ENCODE measurements around the gene MCM8.
"Not testable (repeated sequence)": the region's sequence is repeated elsewhere in the genome, so short reads cannot be mapped to it uniquely, and the experiment has no call there.

The MCM8 gene

GRCh38 chr20:6017880-6018279, 67.4 kb downstream of the MCM8 start:
- TF ChIP-seq CTCF (IDR thresholded peaks at IDR 0.05; ENCODE audit: unreplicated experiment in 3 of 3), result no peak
- peaks cover 13% of the 10 kb centered on the region for H3K9me3 Mint-ChIP-seq
- no peak overlapping the region for H3K27ac Mint-ChIP-seq
- no peaks in the 10 kb centered on the region for H3K4me1 Mint-ChIP-seq
- no peaks in the 10 kb centered on the region for H3K27me3 Mint-ChIP-seq (ENCODE audit: low read depth)
- H3K36me3 Mint-ChIP-seq (ENCODE audit: low read depth), result peaks cover 78% of the 10 kb centered on the region
- H3K4me3 Mint-ChIP-seq, result no peak overlapping the region

- H3K27ac Mint-ChIP-seq, result no peak overlapping the region
- no peak overlapping the region for H3K4me3 Mint-ChIP-seq
- H3K4me1 Mint-ChIP-seq, result peaks cover 5% of the 10 kb centered on the region
- no peak for TF ChIP-seq CTCF (IDR thresholded peaks at IDR 0.05; ENCODE audit: unreplicated experiment in 3 of 3)
- H3K9me3 Mint-ChIP-seq, result peaks cover 37% of the 10 kb centered on the region
- peaks cover 78% of the 10 kb centered on the region for H3K36me3 Mint-ChIP-seq (ENCODE audit: low read depth)
- H3K27me3 Mint-ChIP-seq (ENCODE audit: low read depth), result no peaks in the 10 kb centered on the region
Measured at GRCh38 chr20:6024768-6025167, 74.3 kb downstream of the MCM8 start.

GRCh38 chr20:6026051-6026450, 75.6 kb downstream of the MCM8 start:
- TF ChIP-seq CTCF (IDR thresholded peaks at IDR 0.05; ENCODE audit: unreplicated experiment in 3 of 3), result no peak
- Mint-ChIP-seq H3K4me1 (peaks cover 5% of the 10 kb centered on the region), H3K4me3 (no peak overlapping the region), H3K27me3 (ENCODE audit: low read depth) (no peaks in the 10 kb centered on the region), H3K9me3 (peaks cover 37% of the 10 kb centered on the region), H3K27ac (no peak overlapping the region), H3K36me3 (ENCODE audit: low read depth) (peaks cover 74% of the 10 kb centered on the region)

GRCh38 chr20:6028818-6029217, 78.4 kb downstream of the MCM8 start:
- Mint-ChIP-seq H3K27ac (no peak overlapping the region), H3K9me3 (peaks cover 20% of the 10 kb centered on the region), H3K4me3 (no peak overlapping the region), H3K4me1 (peaks cover 9% of the 10 kb centered on the region), H3K36me3 (ENCODE audit: low read depth) (peaks cover 62% of the 10 kb centered on the region), H3K27me3 (ENCODE audit: low read depth) (no peaks in the 10 kb centered on the region)
- TF ChIP-seq CTCF (IDR thresholded peaks at IDR 0.05; ENCODE audit: unreplicated experiment in 3 of 3), result no peak

- Mint-ChIP-seq H3K4me1 (peaks cover 14% of the 10 kb centered on the region), H3K27me3 (ENCODE audit: low read depth) (no peaks in the 10 kb centered on the region), H3K9me3 (peaks cover 15% of the 10 kb centered on the region), H3K4me3 (no peak overlapping the region), H3K27ac (no peak overlapping the region), H3K36me3 (ENCODE audit: low read depth) (peaks cover 59% of the 10 kb centered on the region)
- no peak for TF ChIP-seq CTCF (IDR thresholded peaks at IDR 0.05; ENCODE audit: unreplicated experiment in 3 of 3)
Measured at GRCh38 chr20:6029538-6029937, 79.1 kb downstream of the MCM8 start.

GRCh38 chr20:6030453-6031080, 80.1 kb downstream of the MCM8 start:
- H3K27me3 Mint-ChIP-seq (ENCODE audit: low read depth), result no peaks in the 10 kb centered on the region
- H3K4me1 Mint-ChIP-seq, result peaks cover 18% of the 10 kb centered on the region
- H3K4me3 Mint-ChIP-seq, result no peak overlapping the region
- peaks cover 57% of the 10 kb centered on the region for H3K36me3 Mint-ChIP-seq (ENCODE audit: low read depth)
- H3K27ac Mint-ChIP-seq, result no peak overlapping the region
- TF ChIP-seq CTCF (IDR thresholded peaks at IDR 0.05; ENCODE audit: unreplicated experiment in 3 of 3), result no peak
- peaks cover 6% of the 10 kb centered on the region for H3K9me3 Mint-ChIP-seq

GRCh38 chr20:6032907-6033306, 82.5 kb downstream of the MCM8 start:
- not testable (repeated sequence) for H3K27ac Mint-ChIP-seq; H3K27me3 Mint-ChIP-seq (ENCODE audit: low read depth); H3K4me3 Mint-ChIP-seq; H3K9me3 Mint-ChIP-seq
- Mint-ChIP-seq H3K36me3 (ENCODE audit: low read depth) (peaks cover 48% of the 10 kb centered on the region), H3K4me1 (peaks cover 15% of the 10 kb centered on the region)

All from nephron (organoid).